HG03565 (cell line): ENCODE results near the gene SLC28A3.

ENCODE experiments used
- ATAC-seq: cut with Tn5 transposase; IDR thresholded peaks from one replicate; pipeline ENCODE4 v1.9.1; 2021; ENCODE audit warnings: mild to moderate bottlenecking, moderate library complexity; ENCODE audit not compliant: unreplicated experiment

SLC28A3 gene

GRCh38 chr9:84254972-84255371 is 85.6 kb downstream of the SLC28A3 start:
- no peak for ATAC-seq

GRCh38 chr9:84251921-84252320 is 88.6 kb downstream of the SLC28A3 start:
- ATAC-seq, result no peak

- ATAC-seq, result no peak
Observed at GRCh38 chr9:84241817-84242373, 98.7 kb downstream of the SLC28A3 start.

- no peak for ATAC-seq
Observed at GRCh38 chr9:84239343-84239742, 101.2 kb downstream of the SLC28A3 start.

GRCh38 chr9:84238652-84239051 is 101.9 kb downstream of the SLC28A3 start:
- no peak for ATAC-seq

GRCh38 chr9:84235511-84235910 is 105.0 kb downstream of the SLC28A3 start:
- ATAC-seq, result no peak

- no peak for ATAC-seq
Observed at GRCh38 chr9:84230355-84231145, 110.0 kb downstream of the SLC28A3 start.

- no peak for ATAC-seq
Observed at GRCh38 chr9:84229191-84229590, 111.4 kb downstream of the SLC28A3 start.

GRCh38 chr9:84228130-84228720 is 112.3 kb downstream of the SLC28A3 start:
- ATAC-seq, result no peak

GRCh38 chr9:84226126-84226525 is 114.4 kb downstream of the SLC28A3 start:
- no peak for ATAC-seq
